ENCODE results near the gene SPINT1.

The SPINT1 gene

GRCh38 chr15:40843885-40844695, at the start of gene SPINT1:
TSS of gene SPINT1 (plus strand) at chr15:40844048. CDS start at chr15:40844555, 507 bp downstream.
- no peaks in the 10 kb centered on the region for H3K36me3 Mint-ChIP-seq (ENCODE audit: low read depth)
- peaks cover 26% of the 10 kb centered on the region for H3K4me1 Mint-ChIP-seq
- TF ChIP-seq CTCF (IDR thresholded peaks at IDR 0.05; ENCODE audit: unreplicated experiment in 3 of 3) = no peak
- peaks cover 71% of the 10 kb centered on the region for H3K27me3 Mint-ChIP-seq (ENCODE audit: low read depth)
- H3K27ac Mint-ChIP-seq = peak within 1 kb of the TSS; percentile 76 to 94 (median 87)
- H3K4me3 Mint-ChIP-seq = peak within 1 kb of the TSS; percentile 87 to 91 (median 88)
- H3K9me3 Mint-ChIP-seq = no peaks in the 10 kb centered on the region

GRCh38 chr15:40796041-40796440, 47.8 kb upstream of the SPINT1 start:
- Mint-ChIP-seq H3K4me3 (no peak overlapping the region), H3K27ac (peak overlapping the region in 1 of 3 experiments; percentile 8), H3K4me1 (no peaks in the 10 kb centered on the region), H3K36me3 (ENCODE audit: low read depth) (peaks cover 33% of the 10 kb centered on the region), H3K9me3 (no peaks in the 10 kb centered on the region), H3K27me3 (ENCODE audit: low read depth) (no peaks in the 10 kb centered on the region)
- no peak for TF ChIP-seq CTCF (IDR thresholded peaks at IDR 0.05; ENCODE audit: unreplicated experiment in 3 of 3)

- no peaks in the 10 kb centered on the region for H3K4me1 Mint-ChIP-seq
- peaks cover 36% of the 10 kb centered on the region for H3K36me3 Mint-ChIP-seq (ENCODE audit: low read depth)
- no peak overlapping the region for H3K4me3 Mint-ChIP-seq
- H3K27me3 Mint-ChIP-seq (ENCODE audit: low read depth) = no peaks in the 10 kb centered on the region
- no peak for TF ChIP-seq CTCF (IDR thresholded peaks at IDR 0.05; ENCODE audit: unreplicated experiment in 3 of 3)
- H3K9me3 Mint-ChIP-seq = no peaks in the 10 kb centered on the region
- peak overlapping the region in 1 of 3 experiments; percentile 8 for H3K27ac Mint-ChIP-seq
Measured at GRCh38 chr15:40796512-40796911, 47.3 kb upstream of the SPINT1 start.

GRCh38 chr15:40799523-40799922, 44.3 kb upstream of the SPINT1 start:
- H3K36me3 Mint-ChIP-seq (ENCODE audit: low read depth) = peaks cover 33% of the 10 kb centered on the region

GRCh38 chr15:40803076-40803475, 40.8 kb upstream of the SPINT1 start:
- H3K27ac Mint-ChIP-seq = no peak overlapping the region
- no peaks in the 10 kb centered on the region for H3K9me3 Mint-ChIP-seq
- peaks cover 16% of the 10 kb centered on the region for H3K4me1 Mint-ChIP-seq
- TF ChIP-seq CTCF (IDR thresholded peaks at IDR 0.05; ENCODE audit: unreplicated experiment in 3 of 3) = no peak
- no peaks in the 10 kb centered on the region for H3K27me3 Mint-ChIP-seq (ENCODE audit: low read depth)
- peaks cover 29% of the 10 kb centered on the region for H3K36me3 Mint-ChIP-seq (ENCODE audit: low read depth)
- no peak overlapping the region for H3K4me3 Mint-ChIP-seq

More at GRCh38 chr15:40799523-40799922, 44.3 kb upstream of the SPINT1 start:
- H3K4me3 Mint-ChIP-seq = no peak overlapping the region
- no peak for TF ChIP-seq CTCF (IDR thresholded peaks at IDR 0.05; ENCODE audit: unreplicated experiment in 3 of 3)
- H3K9me3 Mint-ChIP-seq = no peaks in the 10 kb centered on the region
- peaks cover 4% of the 10 kb centered on the region for H3K4me1 Mint-ChIP-seq
- H3K27me3 Mint-ChIP-seq (ENCODE audit: low read depth) = no peaks in the 10 kb centered on the region
- H3K27ac Mint-ChIP-seq = no peak overlapping the region

GRCh38 chr15:40803688-40804087, 40.2 kb upstream of the SPINT1 start:
- H3K4me3 Mint-ChIP-seq = peak overlapping the region in 1 of 3 experiments; percentile 61
- peaks cover 22% of the 10 kb centered on the region for H3K4me1 Mint-ChIP-seq
- H3K27me3 Mint-ChIP-seq (ENCODE audit: low read depth) = no peaks in the 10 kb centered on the region
- H3K9me3 Mint-ChIP-seq = no peaks in the 10 kb centered on the region
- TF ChIP-seq CTCF (IDR thresholded peaks at IDR 0.05; ENCODE audit: unreplicated experiment in 3 of 3) = no peak
- no peak overlapping the region for H3K27ac Mint-ChIP-seq
- peaks cover 24% of the 10 kb centered on the region for H3K36me3 Mint-ChIP-seq (ENCODE audit: low read depth)

Measured in nephron (organoid).